GM23248 (cell line): ENCODE data around the gene SDC3. TPM values are rescaled to one million over a fixed set of nuclear protein-coding genes. Genes with fewer than 3 reads are reported as not detected.

Experiments used
- DNase-seq: peaks from one replicate; pipeline ENCODE4 v3.0.0-alpha.2; 2015
- H2AFZ ChIP-seq: fragments of 200-600 bp; sonication (generic); 2 replicates; pipeline ENCODE4 v1.6.1; 2016; ENCODE audit warnings: antibody characterized with exemption
- H3F3A ChIP-seq: fragments of 200-600 bp; sonication (generic); 2 replicates; pipeline ENCODE4 v1.6.1; 2016; ENCODE audit warnings: mild to moderate bottlenecking, antibody characterized with exemption, mixed run types; ENCODE audit not compliant: insufficient read depth
- H3K27ac ChIP-seq: fragments of 200-600 bp; sonication (generic); 2 replicates; pipeline ENCODE4 v1.5.1; 2016; ENCODE audit warnings: mild to moderate bottlenecking
- H3K27me3 ChIP-seq: fragments of 200-600 bp; sonication (generic); replicated peaks from 2 replicates; pipeline ENCODE4 v1.6.1; 2016; ENCODE audit warnings: mild to moderate bottlenecking; ENCODE audit not compliant: insufficient read depth
- H3K36me3 ChIP-seq: fragments of 200-600 bp; sonication (generic); 2 replicates; pipeline ENCODE4 v1.6.1; 2016; ENCODE audit warnings: low read depth, mild to moderate bottlenecking
- H3K4me1 ChIP-seq: fragments of 200-600 bp; sonication (generic); 2 replicates; pipeline ENCODE4 v1.6.1; 2016; ENCODE audit warnings: mild to moderate bottlenecking; ENCODE audit not compliant: insufficient read depth
- H3K4me2 ChIP-seq: fragments of 200-600 bp; sonication (generic); one replicate; pipeline ENCODE4 v1.6.1; 2016; ENCODE audit warnings: mild to moderate bottlenecking; ENCODE audit not compliant: unreplicated experiment
- H3K4me3 ChIP-seq: fragments of 200-600 bp; sonication (generic); 2 replicates; pipeline ENCODE4 v1.5.1; 2016; ENCODE audit warnings: mild to moderate bottlenecking
- H3K79me2 ChIP-seq: fragments of 200-600 bp; sonication (generic); 2 replicates; pipeline ENCODE4 v1.6.1; 2016; ENCODE audit warnings: mild to moderate bottlenecking; ENCODE audit not compliant: insufficient read depth
- H3K9ac ChIP-seq: fragments of 200-600 bp; sonication (generic); 2 replicates; pipeline ENCODE4 v1.6.1; 2016; ENCODE audit warnings: mild to moderate bottlenecking
- H3K9me2 ChIP-seq: fragments of 200-600 bp; sonication (generic); 2 replicates; pipeline ENCODE4 v1.6.1; 2016; ENCODE audit warnings: mixed run types, mild to moderate bottlenecking, moderate library complexity; ENCODE audit not compliant: insufficient read depth
- H3K9me3 ChIP-seq: fragments of 200-600 bp; sonication (generic); one replicate; pipeline ENCODE4 v1.6.1; 2017; ENCODE audit warnings: low read depth
- H4K20me1 ChIP-seq: fragments of 200-600 bp; sonication (generic); 2 replicates; pipeline ENCODE4 v1.6.0; 2016; ENCODE audit not compliant: insufficient read depth
- EZH2 ChIP-seq: fragments of 200-600 bp; sonication (generic); IDR thresholded peaks from 2 replicates; pipeline ENCODE4 v1.6.1; 2018; ENCODE audit warnings: antibody characterized with exemption, mild to moderate bottlenecking; ENCODE audit not compliant: insufficient read depth, poor library complexity, severe bottlenecking
- EZH2phosphoT487 ChIP-seq: fragments of 200-600 bp; sonication (generic); IDR thresholded peaks from 2 replicates; pipeline ENCODE4 v1.6.1; 2018; ENCODE audit warnings: antibody characterized with exemption, moderate library complexity, mild to moderate bottlenecking, low read depth; ENCODE audit not compliant: insufficient read depth
- WGBS, 2 experiments: methylation state at CpG; one replicate each; pipeline ENCODE4 v1.1.6; 2015 to 2017; ENCODE audit warnings: low lambda C conversion rate in 2 of 2, low coverage in 1 of 2; ENCODE audit errors: missing lambda C conversion rate in 2 of 2; 5-methylcytosine and 5-hydroxymethylcytosine counted together
- in situ Hi-C: fragments of 300-500 bp; cut with MboI; formaldehyde crosslinking; loops from 2 replicates; pipeline ENCODE4 v1.15.0; 2020
- polyA plus RNA-seq: library from polyadenylated mRNA; unstranded; fragments of >200 nt; fragmentation: Nextera tagmentation; extraction: Ambion mirVana; gene quantifications from 2 replicates; pipeline ENCODE4 v1.2.1, GENCODE V29; 2016
- total RNA-seq: library from RNA; depleted of rRNA; stranded (reverse); fragments of >200 nt; shearing (Covaris generic); gene quantifications from 2 replicates; pipeline ENCODE4 v1.2.3, GENCODE V29; 2014

Gene SDC3
- total and polyA plus RNA-seq, 2 experiments from 2014 or later, result 6.9 to 39.7 TPM

GRCh38 chr1:30883389-30884172, 25.0 kb downstream of the SDC3 start:
- Histone ChIP-seq H2AFZ (no peak overlapping the region), H3F3A (peaks cover 7% of the 10 kb centered on the region; the same call in 1 of the 2 replicates), H3K27me3 (no peaks in the 10 kb centered on the region), H3K79me2 (0 out of 2 replicates have a peak, but pooled peaks cover 9% of the 10 kb centered on the region), H3K9ac (no peak overlapping the region), H3K9me2 (no peaks in the 10 kb centered on the region), H3K36me3 (no peaks in the 10 kb centered on the region), H3K9me3 (no peaks in the 10 kb centered on the region), H3K4me2 (no peak overlapping the region), H3K4me3 (no peak overlapping the region), H3K4me1 (peaks cover 20% of the 10 kb centered on the region), H3K27ac (no peak overlapping the region), H4K20me1 (no peaks in the 10 kb centered on the region)
- in situ Hi-C loops, result no loop called here
- TF ChIP-seq EZH2phosphoT487, result no peak
- no peak for DNase-seq
- 85 to 92% methylated on average over 18 of the region's 18 CpGs for WGBS, 2 experiments

GRCh38 chr1:30882678-30883388, 25.7 kb downstream of the SDC3 start:
- in situ Hi-C loops, result no loop called here
- peaks cover 4% of the 10 kb centered on the region; the same call in 1 of the 2 replicates for H3F3A ChIP-seq

GRCh38 chr1:30881319-30882181, 27.0 kb downstream of the SDC3 start:
- Histone ChIP-seq H3K36me3 (no peaks in the 10 kb centered on the region), H3K27me3 (no peaks in the 10 kb centered on the region), H2AFZ (no peak overlapping the region), H3F3A (no peaks in the 10 kb centered on the region), H3K4me1 (peaks cover 17% of the 10 kb centered on the region), H4K20me1 (no peaks in the 10 kb centered on the region), H3K9me2 (no peaks in the 10 kb centered on the region), H3K4me3 (no peak overlapping the region), H3K27ac (no peak overlapping the region), H3K4me2 (no peak overlapping the region), H3K9ac (no peak overlapping the region), H3K9me3 (no peaks in the 10 kb centered on the region), H3K79me2 (0 out of 2 replicates have a peak, but pooled peaks cover 3% of the 10 kb centered on the region)
- in situ Hi-C loops, result no loop called here
- no peak for DNase-seq
- 86 to 89% methylated on average over 25 of the region's 25 CpGs for WGBS, 2 experiments
- TF ChIP-seq EZH2 (no peak), EZH2phosphoT487 (no peak)

More at GRCh38 chr1:30882678-30883388, 25.7 kb downstream of the SDC3 start:
- no peak overlapping the region for H3K4me2 ChIP-seq
- TF ChIP-seq EZH2phosphoT487 (no peak), EZH2 (no peak)
- H3K27me3 ChIP-seq, result no peaks in the 10 kb centered on the region
- H3K9ac ChIP-seq, result no peak overlapping the region
- 77 to 80% methylated on average over 14 of the region's 14 CpGs for WGBS, 2 experiments
- H3K4me3 ChIP-seq, result no peak overlapping the region
- peaks cover 13% of the 10 kb centered on the region for H3K4me1 ChIP-seq
- DNase-seq, result no peak
- no peaks in the 10 kb centered on the region for H3K36me3 ChIP-seq
- H3K9me3 ChIP-seq, result no peaks in the 10 kb centered on the region
- no peaks in the 10 kb centered on the region for H4K20me1 ChIP-seq
- no peak overlapping the region for H2AFZ ChIP-seq
- 0 out of 2 replicates have a peak, but pooled peaks cover 9% of the 10 kb centered on the region for H3K79me2 ChIP-seq
- no peaks in the 10 kb centered on the region for H3K9me2 ChIP-seq
- H3K27ac ChIP-seq, result no peak overlapping the region

GRCh38 chr1:30880678-30881318, 27.8 kb downstream of the SDC3 start:
- Histone ChIP-seq H3K9me3 (no peaks in the 10 kb centered on the region), H3K79me2 (no peaks in the 10 kb centered on the region), H3K4me2 (no peak overlapping the region), H3K27ac (no peak overlapping the region), H3K36me3 (no peaks in the 10 kb centered on the region), H3K4me1 (peaks cover 17% of the 10 kb centered on the region), H3F3A (no peaks in the 10 kb centered on the region), H3K9ac (no peak overlapping the region), H3K27me3 (no peaks in the 10 kb centered on the region), H3K9me2 (no peaks in the 10 kb centered on the region), H4K20me1 (no peaks in the 10 kb centered on the region), H2AFZ (no peak overlapping the region), H3K4me3 (no peak overlapping the region)
- 94 to 96% methylated on average over 8 to 11 of the region's 11 CpGs for WGBS, 2 experiments
- DNase-seq, result no peak
- TF ChIP-seq EZH2phosphoT487 (no peak), EZH2 (no peak)
- in situ Hi-C loops, result no loop called here
